GM21360 (cell line): ENCODE data around the gene CXorf51B.
"Not testable (repeated sequence)": the region's sequence is repeated elsewhere in the genome, so short reads cannot be mapped to it uniquely, and the experiment has no call there.

Source experiments
- ATAC-seq: cut with Tn5 transposase; IDR thresholded peaks from one replicate; pipeline ENCODE4 v1.9.1; 2021; ENCODE audit warnings: mild to moderate bottlenecking, moderate library complexity; ENCODE audit not compliant: unreplicated experiment

The CXorf51B gene

GRCh38 chrX:146809471-146809870, at the start of gene CXorf51B:
CXorf51B (plus strand) TSS chrX:146809771; CDS start chrX:146809792, 21 bp downstream.
- not testable (repeated sequence) for ATAC-seq

GRCh38 chrX:146814644-146815043, 5.1 kb downstream of the CXorf51B start, which contains the start of gene CXorf51A:
CXorf51A (minus strand) TSS chrX:146814744; CDS start chrX:146814723, 21 bp downstream.
- ATAC-seq, result not testable (repeated sequence)

- ATAC-seq, result no peak
Observed at GRCh38 chrX:146831994-146832393, 22.4 kb downstream of the CXorf51B start.

- no peak for ATAC-seq
Observed at GRCh38 chrX:146854281-146854680, 44.7 kb downstream of the CXorf51B start.
